Psoas muscle (tissue), 8 donors: ENCODE measurements around the gene CACNB1. TPM values are rescaled to one million over a fixed set of nuclear protein-coding genes. Genes with fewer than 3 reads are reported as not detected.
A peak's percentile ranks its signal among the peaks of the same experiment; 100 is the strongest.

Experiments
- ATAC-seq, 4 donors: fragments of 200-7000 bp; cut with Tn5 transposase; one replicate each; pipeline ENCODE4 v1.9.1; 2020; ENCODE audit warnings: moderate library complexity in 3 of 4, mild to moderate bottlenecking in 2 of 4
- DNase-seq, 2 donors: peaks; one replicate each; pipeline ENCODE4 v3.0.0-alpha.2; 2020
- H3K27ac ChIP-seq: fragments of 200-600 bp; one replicate; pipeline ENCODE4 v1.8.0; 2022
- H3K27me3 ChIP-seq, 3 donors: fragments of 200-600 bp in 1 of 3; one replicate each; pipeline versions ENCODE4 v1.6.1 to v1.8.0; 2013 to 2022; ENCODE audit warnings: low read length in 2 of 3, mild to moderate bottlenecking in 2 of 3, moderate library complexity in 1 of 3; ENCODE audit not compliant: insufficient read depth in 3 of 3
- H3K36me3 ChIP-seq, 2 donors: fragments of 200-600 bp in 1 of 2; one replicate each; pipeline versions ENCODE4 v1.6.1 to v1.8.0; 2013 to 2022; ENCODE audit warnings: low read depth in 1 of 2, mild to moderate bottlenecking in 1 of 2, moderate library complexity in 1 of 2; ENCODE audit not compliant: insufficient read depth in 1 of 2
- H3K4me1 ChIP-seq: fragments of 200-600 bp; one replicate; pipeline ENCODE4 v1.8.0; 2022
- H3K4me3 ChIP-seq: fragments of 200-600 bp; one replicate; pipeline ENCODE4 v1.8.0; 2022; ENCODE audit warnings: mild to moderate bottlenecking
- H3K9me3 ChIP-seq: fragments of 200-600 bp; one replicate; pipeline ENCODE4 v1.8.0; 2022
- WGBS, 3 donors: extraction: QIAGEN DNeasy Blood & Tissue Kit; methylation state at CpG; one replicate each; pipeline versions ENCODE4 v1.1.6 to v1.1.7; 2013; 5-methylcytosine and 5-hydroxymethylcytosine counted together
- intact Hi-C, 2 donors: fragments of 100-400 bp; cut with DNase I; formaldehyde crosslinking; loops; one replicate each; pipeline versions ENCODE4 v1.11.0 to v1.14.2; 2022
- polyA plus RNA-seq, 3 donors: library from polyadenylated mRNA; stranded (reverse); fragments of 200-250 nt; gene quantifications; one replicate each; pipeline ENCODE4 v1.2.3, GENCODE V29; 2013
- total RNA-seq, 4 donors: library from RNA; stranded (reverse); fragmentation: NEBNext Ultra II Directional in 2 of 4; extraction: Animal tissue kit (Norgen Biotek cat#: 25700) in 2 of 4; gene quantifications; one replicate each; pipeline versions ENCODE4 v1.2.1 to v1.2.4, GENCODE V29; 2021 to 2023
- TF ChIP-seq, protein P1 (sequence below): fragments of 200-600 bp; IDR thresholded peaks from one replicate; pipeline ENCODE4 v1.8.0; 2022; ENCODE audit warnings: antibody characterized with exemption
- donor health status: healthy with polysubstance abuse.
- donor health status: DM: no; HTN: no; CAD: no; lungs with moderate emphysema.
- donor health status: Bipolar disorder and iron deficiency.
- donor health status: healthy.
- donor health status: DM: yes; HTN: yes; CAD: no.
- donor health status: DM: no; HTN: no; CAD: no.
- donor health status: DM: no; HTN: no; CAD: no.
- donor health status: DM: yes; HTN: yes; CAD: no.

Gene CACNB1
- total and polyA plus RNA-seq, 7 donors = 88.2 to 274 (median 209) TPM

DNA sequence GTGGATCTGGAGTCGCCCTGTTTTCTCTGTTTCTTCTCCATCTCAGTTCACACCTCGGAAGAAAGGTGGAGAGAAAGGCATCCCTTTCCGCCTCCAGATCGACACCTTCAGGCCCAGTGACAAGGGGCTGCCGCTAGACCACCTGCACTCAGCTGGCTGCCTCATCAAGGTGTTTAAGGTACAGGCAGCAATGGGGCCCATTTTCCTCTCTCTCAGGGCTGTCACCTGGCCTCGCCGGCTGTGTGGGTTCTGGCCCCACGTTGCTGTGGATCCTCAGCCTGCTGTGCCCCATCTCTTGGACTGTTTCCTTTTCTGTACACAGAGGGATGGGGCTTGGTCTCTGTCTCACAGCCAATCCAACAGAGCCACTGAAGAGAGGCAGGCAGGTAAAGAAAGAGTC is 45.7 kb upstream of the CACNB1 start:
- Histone ChIP-seq H3K4me1 (peaks cover 10% of the 10 kb centered on the region), H3K27me3 (no peaks in the 10 kb centered on the region), H3K27ac (no peak overlapping the region), H3K4me3 (no peak overlapping the region), H3K36me3 (no peaks in the 10 kb centered on the region), H3K9me3 (no peaks in the 10 kb centered on the region)
- intact Hi-C loops = loop anchor here (5.0 kb wide), 2 partner anchors 36 to 261 kb away; no protein-coding TSS in a partner anchor
- DNase-seq (no peak), ATAC-seq (no peak)
- TF ChIP-seq, protein P1, sequence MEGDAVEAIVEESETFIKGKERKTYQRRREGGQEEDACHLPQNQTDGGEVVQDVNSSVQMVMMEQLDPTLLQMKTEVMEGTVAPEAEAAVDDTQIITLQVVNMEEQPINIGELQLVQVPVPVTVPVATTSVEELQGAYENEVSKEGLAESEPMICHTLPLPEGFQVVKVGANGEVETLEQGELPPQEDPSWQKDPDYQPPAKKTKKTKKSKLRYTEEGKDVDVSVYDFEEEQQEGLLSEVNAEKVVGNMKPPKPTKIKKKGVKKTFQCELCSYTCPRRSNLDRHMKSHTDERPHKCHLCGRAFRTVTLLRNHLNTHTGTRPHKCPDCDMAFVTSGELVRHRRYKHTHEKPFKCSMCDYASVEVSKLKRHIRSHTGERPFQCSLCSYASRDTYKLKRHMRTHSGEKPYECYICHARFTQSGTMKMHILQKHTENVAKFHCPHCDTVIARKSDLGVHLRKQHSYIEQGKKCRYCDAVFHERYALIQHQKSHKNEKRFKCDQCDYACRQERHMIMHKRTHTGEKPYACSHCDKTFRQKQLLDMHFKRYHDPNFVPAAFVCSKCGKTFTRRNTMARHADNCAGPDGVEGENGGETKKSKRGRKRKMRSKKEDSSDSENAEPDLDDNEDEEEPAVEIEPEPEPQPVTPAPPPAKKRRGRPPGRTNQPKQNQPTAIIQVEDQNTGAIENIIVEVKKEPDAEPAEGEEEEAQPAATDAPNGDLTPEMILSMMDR = no peak
- WGBS, 3 donors = 80 to 84% (median 82%) methylated on average over 8 of the region's 8 CpGs

DNA sequence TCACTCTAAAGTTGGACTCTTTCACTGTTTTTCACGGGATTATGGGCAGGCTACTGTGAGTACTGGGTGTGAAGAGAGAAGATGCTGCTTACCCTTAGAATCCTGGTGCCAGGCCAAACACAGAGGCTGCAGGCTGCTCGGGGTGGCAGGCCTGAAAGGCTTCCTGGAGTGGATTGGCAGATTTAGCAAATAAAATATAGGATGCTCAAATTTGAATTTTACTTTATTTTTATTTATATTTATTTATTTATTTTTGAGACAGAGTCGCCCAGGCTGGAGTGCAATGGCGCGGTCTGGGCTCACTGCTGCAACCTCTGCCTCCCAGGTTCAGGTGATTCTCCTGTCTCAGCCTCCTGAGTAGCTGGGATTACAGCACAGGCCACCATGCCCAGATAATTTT is 43.2 kb upstream of the CACNB1 start:
- intact Hi-C loops = loop anchor here (5.0 kb wide), 2 partner anchors 33 to 258 kb away; no protein-coding TSS in a partner anchor
- no peaks in the 10 kb centered on the region for H3K27me3 ChIP-seq
- H3K4me1 ChIP-seq = peaks cover 11% of the 10 kb centered on the region
- DNase-seq = no peak
- no peak overlapping the region for H3K4me3 ChIP-seq
- 78 to 90% (median 81%) methylated on average over 5 of the region's 5 CpGs for WGBS, 3 donors
- TF ChIP-seq, protein P1 = no peak
- no peak overlapping the region for H3K27ac ChIP-seq
- no peak for ATAC-seq
- no peaks in the 10 kb centered on the region for H3K9me3 ChIP-seq
- H3K36me3 ChIP-seq = no peaks in the 10 kb centered on the region

DNA sequence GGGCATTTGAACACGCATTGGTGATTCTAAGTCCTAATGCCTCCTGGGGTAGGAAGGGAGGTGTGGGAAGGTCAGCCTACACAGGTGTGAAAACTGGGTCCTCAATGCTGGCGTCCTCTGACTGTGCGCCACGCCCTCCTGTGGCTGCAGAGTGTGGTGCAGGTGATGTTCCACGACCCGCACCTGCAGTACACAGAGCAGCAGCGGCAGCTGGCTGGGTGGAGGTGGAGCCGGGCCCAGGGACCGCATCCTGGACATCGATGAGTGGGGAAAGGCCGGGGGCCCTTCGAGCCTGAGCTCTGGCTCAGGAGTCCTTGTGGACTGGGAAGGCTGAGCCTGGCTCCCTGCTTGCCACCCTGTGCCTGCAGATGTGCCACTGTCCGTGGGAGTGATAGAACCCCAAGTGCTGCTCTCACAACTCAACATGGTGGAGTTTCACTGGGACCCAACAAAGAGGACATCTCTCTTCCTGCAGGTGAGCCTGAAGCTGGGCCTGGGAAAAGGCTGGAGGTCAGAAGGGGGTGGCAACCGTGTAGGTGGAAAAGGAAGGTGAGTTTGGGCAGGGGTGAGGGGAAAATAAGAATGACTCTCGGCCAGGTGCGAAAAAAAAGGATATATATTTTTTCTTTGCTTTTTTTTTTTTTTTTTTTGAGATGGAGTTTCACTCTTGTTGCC is 42.3 kb upstream of the CACNB1 start:
- H3K4me1 ChIP-seq = peaks cover 11% of the 10 kb centered on the region
- ATAC-seq (peak; percentile 34 to 54 (median 51)), DNase-seq (no peak)
- no peaks in the 10 kb centered on the region for H3K36me3 ChIP-seq
- no peak overlapping the region for H3K27ac ChIP-seq
- no peaks in the 10 kb centered on the region for H3K9me3 ChIP-seq
- TF ChIP-seq, protein P1 = peak; percentile 47
- H3K4me3 ChIP-seq = no peak overlapping the region
- 25 to 30% (median 27%) methylated on average over 16 of the region's 16 CpGs for WGBS, 3 donors
- H3K27me3 ChIP-seq = no peaks in the 10 kb centered on the region
- intact Hi-C loops = loop anchor here (5.0 to 10.0 kb wide), 3 partner anchors 32 to 257 kb away; partner anchors contain the start of gene ARL5C (in 1 of the 2)

DNA sequence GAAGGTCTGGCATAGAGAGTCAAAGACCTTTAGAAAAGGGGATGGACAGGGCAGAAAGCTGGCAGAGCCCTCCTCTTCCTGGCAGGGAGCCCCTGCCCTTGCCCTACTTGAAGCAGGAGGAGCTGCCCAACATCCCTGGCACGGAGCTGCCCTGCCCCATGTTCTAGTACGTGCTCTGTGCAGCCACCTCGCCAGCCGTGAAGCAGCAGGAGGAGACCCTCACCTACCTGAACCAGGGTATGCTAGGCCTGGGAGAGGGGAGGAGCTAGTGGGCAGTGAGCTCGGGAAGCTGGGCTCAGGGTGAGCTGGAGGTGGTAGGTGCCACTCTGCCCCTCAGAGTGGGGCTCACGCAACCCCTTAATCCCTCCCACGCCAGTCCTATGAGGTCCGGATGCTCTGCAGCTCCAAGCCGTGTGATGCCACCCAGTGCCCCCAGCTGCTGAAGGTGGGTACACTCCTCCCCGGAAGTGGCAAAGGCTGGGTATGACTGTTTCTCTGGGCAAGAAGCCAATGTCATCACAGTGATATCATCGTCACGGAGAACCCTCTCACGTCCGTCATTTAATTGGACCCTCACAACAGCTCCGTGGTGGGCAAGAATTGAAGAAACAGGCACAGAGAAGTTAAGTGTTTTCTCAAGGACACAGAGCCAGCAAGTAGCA is 41.0 kb upstream of the CACNB1 start:
- Histone ChIP-seq H3K4me3 (no peak overlapping the region), H3K9me3 (no peaks in the 10 kb centered on the region), H3K36me3 (no peaks in the 10 kb centered on the region), H3K27ac (no peak overlapping the region), H3K27me3 (no peaks in the 10 kb centered on the region), H3K4me1 (peaks cover 7% of the 10 kb centered on the region)
- TF ChIP-seq, protein P1 = no peak
- peak; percentile 41 to 64 (median 53) for ATAC-seq
- DNase-seq = peak in 1 of 2 donors; percentile 41
- intact Hi-C loops = loop anchor here in 1 of 2 donors (10.0 kb wide), 1 partner anchor 74 kb away; the partner anchor contains the start of gene ARL5C
- WGBS, 3 donors = 16 to 33% (median 25%) methylated on average over 15 of the region's 15 CpGs
